Kidney epithelial cell (primary cell): ENCODE measurements around the gene PCSK7. TPM values are rescaled to one million over a fixed set of nuclear protein-coding genes. Genes with fewer than 3 reads are reported as not detected.

ENCODE experiments used
- DNase-seq: peaks from one replicate; pipeline ENCODE4 v3.0.0-alpha.2; 2010; ENCODE audit warnings: low read depth
- H3K27me3 ChIP-seq: 2 replicates; pipeline ENCODE4 v1.6.0; 2011; ENCODE audit warnings: low read length; ENCODE audit not compliant: control insufficient read depth, insufficient read depth
- H3K36me3 ChIP-seq: 2 replicates; pipeline ENCODE4 v1.5.1; 2011; ENCODE audit warnings: low read length; ENCODE audit not compliant: control insufficient read depth, insufficient read depth
- H3K4me3 ChIP-seq: 2 replicates; pipeline ENCODE4 v1.5.1; 2011; ENCODE audit warnings: low read depth, mild to moderate bottlenecking, control low read depth, low read length
- CTCF ChIP-seq: IDR thresholded peaks from 2 replicates; pipeline ENCODE4 v1.5.1; 2011; ENCODE audit warnings: mild to moderate bottlenecking, moderate library complexity, low read length, control low read depth, inconsistent platforms; ENCODE audit not compliant: insufficient read depth, poor library complexity, severe bottlenecking
- total RNA-seq: library from RNA; depleted of rRNA; stranded (reverse); fragments of >200 nt; gene quantifications from 2 replicates; pipeline ENCODE4 v1.2.3, GENCODE V29; 2015

PCSK7 gene
- total RNA-seq, 1 donor from 2014 or later = 38.3 TPM

- TF ChIP-seq CTCF = no peak
- H3K27me3 ChIP-seq = no peaks in the 10 kb centered on the region
- peaks cover 2% of the 10 kb centered on the region for H3K36me3 ChIP-seq
- no peak for DNase-seq
- no peak overlapping the region for H3K4me3 ChIP-seq
These were observed 77.4 kb downstream of the PCSK7 start for GRCh38 chr11:117154468-117154867.

Other genes starting within 250 kb of the PCSK7 start
- 12.9 and 16.5 TPM in 2 replicates for gene SIK3, start 133.6 kb downstream of the PCSK7 start, total RNA-seq
- gene PAFAH1B2, start 87.8 kb downstream of the PCSK7 start, total RNA-seq = 104 and 116 TPM in 2 replicates
- gene SIDT2, start 53.3 kb downstream of the PCSK7 start, total RNA-seq = 12.9 and 14.6 TPM in 2 replicates
- gene TAGLN, start 32.7 kb downstream of the PCSK7 start, total RNA-seq = 1,785 and 1,816 TPM in 2 replicates
- 11.7 and 14.0 TPM in 2 replicates for gene RNF214, start 598 bp upstream of the PCSK7 start, total RNA-seq
- 4.9 and 5.9 TPM in 2 replicates for gene BACE1-AS, start 59.3 kb upstream of the PCSK7 start, total RNA-seq
- 13.6 and 17.2 TPM in 2 replicates for gene BACE1, start 84.2 kb upstream of the PCSK7 start, total RNA-seq
- gene CEP164, start 95.8 kb upstream of the PCSK7 start, total RNA-seq = 27.5 and 28.8 TPM in 2 replicates